Osteoblast (primary cell): Measurements from ENCODE around the gene DTNBP1. TPM values are rescaled to one million over a fixed set of nuclear protein-coding genes. Genes with fewer than 3 reads are reported as not detected.

Experiments used
- DNase-seq: peaks from one replicate; pipeline ENCODE4 v3.0.0; 2011; ENCODE audit warnings: low spot score, mixed read lengths; ENCODE audit not compliant: insufficient read length; ENCODE audit errors: missing footprints
- H2AFZ ChIP-seq: 2 replicates; pipeline ENCODE4 v1.6.0; 2011; ENCODE audit warnings: mild to moderate bottlenecking, low read length
- H3K27ac ChIP-seq: 2 replicates; pipeline ENCODE4 v1.5.1; 2011; ENCODE audit warnings: mild to moderate bottlenecking, low read depth, low read length, moderate library complexity
- H3K27me3 ChIP-seq: 2 replicates; pipeline ENCODE4 v1.6.0; 2012; ENCODE audit warnings: mild to moderate bottlenecking, control low read depth, inconsistent platforms, low read length, moderate library complexity; ENCODE audit not compliant: insufficient read depth
- H3K36me3 ChIP-seq: 2 replicates; pipeline ENCODE4 v1.5.1; 2011; ENCODE audit warnings: mild to moderate bottlenecking, low read length, control low read depth, moderate library complexity; ENCODE audit not compliant: insufficient read depth
- H3K4me1 ChIP-seq: 2 replicates; pipeline ENCODE4 v1.5.1; 2011; ENCODE audit warnings: mild to moderate bottlenecking, low read length, control low read depth, moderate library complexity; ENCODE audit not compliant: insufficient read depth
- H3K4me2 ChIP-seq: 2 replicates; pipeline ENCODE4 v1.6.0; 2011; ENCODE audit warnings: mild to moderate bottlenecking, low read length; ENCODE audit not compliant: insufficient read depth
- H3K4me3 ChIP-seq: fragments of 200-600 bp; sonication (generic); 3 replicates; pipeline ENCODE4 v1.5.1; 2012; ENCODE audit warnings: mild to moderate bottlenecking, low read length, inconsistent platforms; ENCODE audit not compliant: insufficient read depth
- H3K79me2 ChIP-seq: 2 replicates; pipeline ENCODE4 v1.6.0; 2012; ENCODE audit warnings: mild to moderate bottlenecking, low read length, control low read depth, inconsistent platforms; ENCODE audit not compliant: insufficient read depth
- H3K9me3 ChIP-seq: 2 replicates; pipeline ENCODE4 v1.5.1; 2011; ENCODE audit warnings: low read depth, low read length, control low read depth
- H4K20me1 ChIP-seq: 2 replicates; pipeline ENCODE4 v1.6.0; 2012; ENCODE audit warnings: mild to moderate bottlenecking, low read length, control low read depth; ENCODE audit not compliant: insufficient read depth
- CTCF ChIP-seq: IDR thresholded peaks from 2 replicates; pipeline ENCODE4 v1.5.1; 2011; ENCODE audit warnings: mild to moderate bottlenecking, low read depth, low read length, moderate library complexity; ENCODE audit errors: extremely low read depth
- total RNA-seq: library from RNA; depleted of rRNA; stranded (reverse); fragments of >200 nt; gene quantifications from 2 replicates; pipeline ENCODE4 v1.2.3, GENCODE V29; 2012

The DTNBP1 gene
- total RNA-seq, 1 donor, result 5.8 TPM

GRCh38 chr6:15496345-15497131 lies 166.3 kb downstream of the DTNBP1 start:
- Histone ChIP-seq H3K27ac (no peak overlapping the region), H3K4me2 (no peak overlapping the region), H3K4me1 (peaks cover 6% of the 10 kb centered on the region), H3K27me3 (no peaks in the 10 kb centered on the region), H3K4me3 (no peak overlapping the region), H3K36me3 (peaks cover 8% of the 10 kb centered on the region), H2AFZ (no peak overlapping the region), H3K9me3 (no peaks in the 10 kb centered on the region), H3K79me2 (peaks cover 3% of the 10 kb centered on the region), H4K20me1 (peaks cover 15% of the 10 kb centered on the region)
- DNase-seq, result no peak
- TF ChIP-seq CTCF, result no peak

DNA sequence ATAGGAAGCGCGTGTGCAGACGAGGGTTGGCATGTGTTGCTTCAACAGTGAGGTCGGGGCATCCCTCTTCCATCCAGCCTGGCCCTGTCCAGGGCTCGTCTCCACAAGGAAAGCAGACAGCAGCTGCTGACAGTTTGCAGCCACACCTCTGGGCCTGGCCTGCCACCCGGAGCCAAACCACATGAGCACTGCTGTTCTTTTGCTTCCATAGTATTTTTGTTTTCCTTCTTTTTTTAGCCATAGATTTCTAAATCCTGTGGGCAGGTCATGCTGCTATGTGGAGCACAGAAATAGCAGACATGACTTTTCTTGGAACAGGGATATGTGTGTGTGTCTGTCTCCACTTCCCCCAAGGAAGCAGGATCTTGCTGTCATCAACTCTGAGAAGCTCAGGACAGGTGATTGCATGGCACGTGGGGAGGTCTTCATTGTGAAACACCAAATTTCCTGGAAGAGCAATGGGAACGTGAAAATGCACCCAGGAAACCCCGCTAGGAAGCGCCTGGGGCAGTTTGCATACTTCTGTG lies 167.4 kb downstream of the DTNBP1 start:
- TF ChIP-seq CTCF, result no peak
- no peak overlapping the region for H3K4me2 ChIP-seq
- no peak for DNase-seq
- H3K27ac ChIP-seq, result no peak overlapping the region
- peaks cover 3% of the 10 kb centered on the region for H3K79me2 ChIP-seq
- peaks cover 4% of the 10 kb centered on the region for H3K36me3 ChIP-seq
- no peaks in the 10 kb centered on the region for H3K9me3 ChIP-seq
- H3K27me3 ChIP-seq, result no peaks in the 10 kb centered on the region
- H3K4me3 ChIP-seq, result no peak overlapping the region
- peaks cover 14% of the 10 kb centered on the region for H4K20me1 ChIP-seq
- no peak overlapping the region for H2AFZ ChIP-seq
- H3K4me1 ChIP-seq, result peaks cover 10% of the 10 kb centered on the region

GRCh38 chr6:15493437-15494168 lies 169.2 kb downstream of the DTNBP1 start:
- Histone ChIP-seq H2AFZ (no peak overlapping the region), H3K27ac (no peak overlapping the region), H3K9me3 (no peaks in the 10 kb centered on the region), H3K27me3 (no peaks in the 10 kb centered on the region), H4K20me1 (peaks cover 8% of the 10 kb centered on the region), H3K79me2 (peaks cover 3% of the 10 kb centered on the region), H3K4me2 (no peak overlapping the region), H3K4me1 (peaks cover 10% of the 10 kb centered on the region), H3K4me3 (no peak overlapping the region), H3K36me3 (peaks cover 10% of the 10 kb centered on the region)
- no peak for TF ChIP-seq CTCF
- DNase-seq, result no peak

GRCh38 chr6:15491986-15492269 lies 170.9 kb downstream of the DTNBP1 start:
- Histone ChIP-seq H3K79me2 (peaks cover 3% of the 10 kb centered on the region), H3K27me3 (no peaks in the 10 kb centered on the region), H3K27ac (peak overlapping the region; percentile 1), H3K36me3 (peaks cover 17% of the 10 kb centered on the region), H3K4me1 (peaks cover 10% of the 10 kb centered on the region), H2AFZ (no peak overlapping the region), H3K9me3 (no peaks in the 10 kb centered on the region), H3K4me3 (no peak overlapping the region), H4K20me1 (peaks cover 8% of the 10 kb centered on the region), H3K4me2 (no peak overlapping the region)
- no peak for TF ChIP-seq CTCF
- DNase-seq, result no peak
